GM23338 (cell line): ENCODE data around the gene CCDC186. TPM values are rescaled to one million over a fixed set of nuclear protein-coding genes. Genes with fewer than 3 reads are reported as not detected.

Experiments used
- ATAC-seq: fragments of 200-7000 bp; cut with Tn5 transposase; 3 replicates; pipeline ENCODE4 v1.9.1; 2020
- DNase-seq: peaks from one replicate; pipeline ENCODE4 v3.0.0-alpha.2; 2015; ENCODE audit warnings: low spot score
- H2AFZ ChIP-seq: fragments of 200-600 bp; sonication (generic); 2 replicates; pipeline ENCODE4 v1.8.0; 2016; ENCODE audit warnings: antibody characterized with exemption, mild to moderate bottlenecking, moderate library complexity
- H3F3A ChIP-seq: fragments of 200-600 bp; sonication (generic); replicated peaks from 2 replicates; pipeline ENCODE4 v1.8.0; 2017; ENCODE audit warnings: antibody characterized with exemption, mixed run types, low read depth
- H3K27ac ChIP-seq: fragments of 200-600 bp; sonication (generic); 2 replicates; pipeline ENCODE4 v1.6.1; 2016; ENCODE audit warnings: low read depth
- H3K27me3 ChIP-seq: fragments of 200-600 bp; sonication (generic); 2 replicates; pipeline ENCODE4 v1.8.0; 2016; ENCODE audit warnings: mild to moderate bottlenecking, mixed run types, moderate library complexity; ENCODE audit not compliant: insufficient read depth
- H3K36me3 ChIP-seq: fragments of 200-600 bp; sonication (generic); 2 replicates; pipeline ENCODE4 v1.8.0; 2016; ENCODE audit warnings: mild to moderate bottlenecking; ENCODE audit not compliant: insufficient read depth
- H3K4me1 ChIP-seq: fragments of 200-600 bp; sonication (generic); 2 replicates; pipeline ENCODE4 v1.8.0; 2016; ENCODE audit warnings: mild to moderate bottlenecking, moderate library complexity; ENCODE audit not compliant: insufficient read depth
- H3K4me2 ChIP-seq: fragments of 200-600 bp; sonication (generic); 2 replicates; pipeline ENCODE4 v1.7.1; 2017; ENCODE audit warnings: mixed run types
- H3K4me3 ChIP-seq: fragments of 200-600 bp; sonication (generic); 2 replicates; pipeline ENCODE4 v1.6.1; 2016; ENCODE audit warnings: mixed run types
- H3K79me2 ChIP-seq: fragments of 200-600 bp; sonication (generic); replicated peaks from 2 replicates; pipeline ENCODE4 v1.8.0; 2017; ENCODE audit warnings: mild to moderate bottlenecking; ENCODE audit not compliant: insufficient read depth
- H3K9me2 ChIP-seq: fragments of 200-600 bp; sonication (generic); 2 replicates; pipeline ENCODE4 v1.8.0; 2017; ENCODE audit not compliant: insufficient read depth
- H4K20me1 ChIP-seq: fragments of 200-600 bp; sonication (generic); replicated peaks from 2 replicates; pipeline ENCODE4 v1.8.0; 2017; ENCODE audit warnings: mild to moderate bottlenecking; ENCODE audit not compliant: insufficient read depth
- H3K27ac Mint-ChIP-seq: 2 replicates; pipeline ENCODE4 v1.8.0; 2020; ENCODE audit warnings: inconsistent platforms, mild to moderate bottlenecking, moderate library complexity, mixed read lengths
- H3K27me3 Mint-ChIP-seq: 3 replicates; pipeline ENCODE4 v1.8.0; 2022; ENCODE audit warnings: low read depth, mild to moderate bottlenecking, moderate library complexity, mixed read lengths, inconsistent platforms; ENCODE audit not compliant: insufficient read depth, poor library complexity
- H3K36me3 Mint-ChIP-seq: 3 replicates; pipeline ENCODE4 v1.8.0; 2021; ENCODE audit warnings: low read depth, mild to moderate bottlenecking, inconsistent platforms, moderate library complexity, mixed read lengths
- H3K4me1 Mint-ChIP-seq: 3 replicates; pipeline ENCODE4 v1.8.0; 2020; ENCODE audit warnings: mild to moderate bottlenecking, inconsistent platforms, mixed read lengths
- H3K4me3 Mint-ChIP-seq: 3 replicates; pipeline ENCODE4 v1.8.0; 2021; ENCODE audit warnings: moderate library complexity, mild to moderate bottlenecking, inconsistent platforms, mixed read lengths
- H3K9me3 Mint-ChIP-seq: 3 replicates; pipeline ENCODE4 v1.8.0; 2020; ENCODE audit warnings: moderate library complexity, mild to moderate bottlenecking, inconsistent platforms, mixed read lengths
- CREB1 ChIP-seq: fragments of 250-450 bp; sonication (Bioruptor Pico); IDR thresholded peaks from 2 replicates; pipeline ENCODE4 v1.5.0; 2020; ENCODE audit warnings: low read depth, mild to moderate bottlenecking, moderate library complexity
- EZH2 ChIP-seq: fragments of 200-600 bp; sonication (generic); IDR thresholded peaks from one replicate; pipeline ENCODE4 v1.8.0; 2017; ENCODE audit warnings: antibody characterized with exemption, mild to moderate bottlenecking, low read depth; ENCODE audit not compliant: unreplicated experiment
- EZH2phosphoT487 ChIP-seq: fragments of 200-600 bp; sonication (generic); IDR thresholded peaks from one replicate; pipeline ENCODE4 v1.8.1; 2018; ENCODE audit warnings: antibody characterized with exemption; ENCODE audit not compliant: unreplicated experiment
- JUNB ChIP-seq: IDR thresholded peaks from one replicate; pipeline ENCODE4 v1.6.1; 2016; ENCODE audit warnings: antibody characterized with exemption; ENCODE audit not compliant: unreplicated experiment
- NANOG ChIP-seq: IDR thresholded peaks from 2 replicates; pipeline ENCODE4 v1.6.1; 2016; ENCODE audit warnings: antibody characterized with exemption, borderline replicate concordance
- POLR2AphosphoS5 ChIP-seq: IDR thresholded peaks from 2 replicates; pipeline ENCODE4 v1.6.1; 2016; ENCODE audit warnings: antibody characterized with exemption, low read depth
- STAT1 ChIP-seq: IDR thresholded peaks from one replicate; pipeline ENCODE4 v1.6.1; 2016; ENCODE audit warnings: antibody characterized with exemption; ENCODE audit not compliant: unreplicated experiment
- ZNF114 ChIP-seq: fragments of 250-450 bp; sonication (Bioruptor Pico); IDR thresholded peaks from 2 replicates; pipeline ENCODE4 v1.5.0; 2020; ENCODE audit warnings: mild to moderate bottlenecking, moderate library complexity
- ZNF331 ChIP-seq: fragments of 250-450 bp; sonication (Bioruptor Pico); IDR thresholded peaks from 2 replicates; pipeline ENCODE4 v1.5.0; 2020; ENCODE audit warnings: low read depth, mild to moderate bottlenecking, moderate library complexity
- polyA plus RNA-seq: library from polyadenylated mRNA; unstranded; fragments of >200 nt; fragmentation: Nextera tagmentation; extraction: Ambion mirVana; gene quantifications from 2 replicates; pipeline ENCODE4 v1.2.1, GENCODE V29; 2016
- total RNA-seq: library from RNA; depleted of rRNA; stranded (reverse); fragments of >200 nt; shearing (Covaris generic); gene quantifications from 2 replicates; pipeline ENCODE4 v1.2.3, GENCODE V29; 2014
- TF ChIP-seq, protein P1 (sequence below), 2 experiments: fragments of 200-600 bp in 1 of 2; sonication (generic) in 1 of 2; conservative IDR thresholded peaks; 2 replicates each; pipeline versions ENCODE4 v1.5.1 to v1.6.1; 2016 to 2017; ENCODE audit warnings: antibody characterized with exemption in 2 of 2, low read depth in 2 of 2, mild to moderate bottlenecking in 2 of 2, moderate library complexity in 1 of 2
- TF ChIP-seq, protein P2 (sequence below): fragments of 250-450 bp; sonication (Bioruptor Pico); IDR thresholded peaks from 2 replicates; pipeline ENCODE4 v1.5.0; 2020; ENCODE audit warnings: mild to moderate bottlenecking, moderate library complexity
- TF ChIP-seq, protein P3 (sequence below): IDR thresholded peaks from 2 replicates; pipeline ENCODE4 v1.6.1; 2016; ENCODE audit warnings: antibody characterized with exemption
- TF ChIP-seq, protein P4 (sequence below): IDR thresholded peaks from one replicate; pipeline ENCODE4 v1.6.1; 2018; ENCODE audit warnings: antibody characterized with exemption; ENCODE audit not compliant: unreplicated experiment

CCDC186 gene
- total and polyA plus RNA-seq, 2 experiments from 2014 or later: 24.2 to 50.7 TPM

DNA sequence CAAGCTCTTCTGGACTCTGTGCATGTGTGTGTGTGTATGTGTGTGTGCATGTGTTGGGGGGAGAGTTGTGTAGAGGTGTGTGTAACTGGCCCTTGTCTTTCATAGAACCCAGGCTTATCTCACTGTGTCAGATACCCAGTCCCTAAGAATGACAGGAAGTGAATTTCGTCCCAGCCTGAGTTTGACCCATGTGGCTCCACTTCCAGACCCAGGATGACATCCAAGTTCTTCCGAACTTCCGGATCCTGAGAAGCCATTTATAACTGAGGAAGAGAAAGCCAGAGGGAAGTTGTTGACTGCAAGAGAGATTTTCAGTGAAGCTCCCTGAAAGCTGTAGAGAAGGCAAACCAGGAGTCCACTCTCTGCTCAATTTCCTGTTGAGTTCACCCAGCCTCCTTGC lies 77.1 kb downstream of the CCDC186 start:
- no peak for TF ChIP-seq CREB1 (CRISPR knock-in tag)
- no peak for TF ChIP-seq POLR2AphosphoS5
- TF ChIP-seq, protein P1, sequence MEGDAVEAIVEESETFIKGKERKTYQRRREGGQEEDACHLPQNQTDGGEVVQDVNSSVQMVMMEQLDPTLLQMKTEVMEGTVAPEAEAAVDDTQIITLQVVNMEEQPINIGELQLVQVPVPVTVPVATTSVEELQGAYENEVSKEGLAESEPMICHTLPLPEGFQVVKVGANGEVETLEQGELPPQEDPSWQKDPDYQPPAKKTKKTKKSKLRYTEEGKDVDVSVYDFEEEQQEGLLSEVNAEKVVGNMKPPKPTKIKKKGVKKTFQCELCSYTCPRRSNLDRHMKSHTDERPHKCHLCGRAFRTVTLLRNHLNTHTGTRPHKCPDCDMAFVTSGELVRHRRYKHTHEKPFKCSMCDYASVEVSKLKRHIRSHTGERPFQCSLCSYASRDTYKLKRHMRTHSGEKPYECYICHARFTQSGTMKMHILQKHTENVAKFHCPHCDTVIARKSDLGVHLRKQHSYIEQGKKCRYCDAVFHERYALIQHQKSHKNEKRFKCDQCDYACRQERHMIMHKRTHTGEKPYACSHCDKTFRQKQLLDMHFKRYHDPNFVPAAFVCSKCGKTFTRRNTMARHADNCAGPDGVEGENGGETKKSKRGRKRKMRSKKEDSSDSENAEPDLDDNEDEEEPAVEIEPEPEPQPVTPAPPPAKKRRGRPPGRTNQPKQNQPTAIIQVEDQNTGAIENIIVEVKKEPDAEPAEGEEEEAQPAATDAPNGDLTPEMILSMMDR (conservative IDR thresholded peaks at IDR 0.05; ENCODE audit: low read depth in 2 of 2): no peak
- no peak for TF ChIP-seq ZNF331 (CRISPR knock-in tag)
- TF ChIP-seq, protein P2, sequence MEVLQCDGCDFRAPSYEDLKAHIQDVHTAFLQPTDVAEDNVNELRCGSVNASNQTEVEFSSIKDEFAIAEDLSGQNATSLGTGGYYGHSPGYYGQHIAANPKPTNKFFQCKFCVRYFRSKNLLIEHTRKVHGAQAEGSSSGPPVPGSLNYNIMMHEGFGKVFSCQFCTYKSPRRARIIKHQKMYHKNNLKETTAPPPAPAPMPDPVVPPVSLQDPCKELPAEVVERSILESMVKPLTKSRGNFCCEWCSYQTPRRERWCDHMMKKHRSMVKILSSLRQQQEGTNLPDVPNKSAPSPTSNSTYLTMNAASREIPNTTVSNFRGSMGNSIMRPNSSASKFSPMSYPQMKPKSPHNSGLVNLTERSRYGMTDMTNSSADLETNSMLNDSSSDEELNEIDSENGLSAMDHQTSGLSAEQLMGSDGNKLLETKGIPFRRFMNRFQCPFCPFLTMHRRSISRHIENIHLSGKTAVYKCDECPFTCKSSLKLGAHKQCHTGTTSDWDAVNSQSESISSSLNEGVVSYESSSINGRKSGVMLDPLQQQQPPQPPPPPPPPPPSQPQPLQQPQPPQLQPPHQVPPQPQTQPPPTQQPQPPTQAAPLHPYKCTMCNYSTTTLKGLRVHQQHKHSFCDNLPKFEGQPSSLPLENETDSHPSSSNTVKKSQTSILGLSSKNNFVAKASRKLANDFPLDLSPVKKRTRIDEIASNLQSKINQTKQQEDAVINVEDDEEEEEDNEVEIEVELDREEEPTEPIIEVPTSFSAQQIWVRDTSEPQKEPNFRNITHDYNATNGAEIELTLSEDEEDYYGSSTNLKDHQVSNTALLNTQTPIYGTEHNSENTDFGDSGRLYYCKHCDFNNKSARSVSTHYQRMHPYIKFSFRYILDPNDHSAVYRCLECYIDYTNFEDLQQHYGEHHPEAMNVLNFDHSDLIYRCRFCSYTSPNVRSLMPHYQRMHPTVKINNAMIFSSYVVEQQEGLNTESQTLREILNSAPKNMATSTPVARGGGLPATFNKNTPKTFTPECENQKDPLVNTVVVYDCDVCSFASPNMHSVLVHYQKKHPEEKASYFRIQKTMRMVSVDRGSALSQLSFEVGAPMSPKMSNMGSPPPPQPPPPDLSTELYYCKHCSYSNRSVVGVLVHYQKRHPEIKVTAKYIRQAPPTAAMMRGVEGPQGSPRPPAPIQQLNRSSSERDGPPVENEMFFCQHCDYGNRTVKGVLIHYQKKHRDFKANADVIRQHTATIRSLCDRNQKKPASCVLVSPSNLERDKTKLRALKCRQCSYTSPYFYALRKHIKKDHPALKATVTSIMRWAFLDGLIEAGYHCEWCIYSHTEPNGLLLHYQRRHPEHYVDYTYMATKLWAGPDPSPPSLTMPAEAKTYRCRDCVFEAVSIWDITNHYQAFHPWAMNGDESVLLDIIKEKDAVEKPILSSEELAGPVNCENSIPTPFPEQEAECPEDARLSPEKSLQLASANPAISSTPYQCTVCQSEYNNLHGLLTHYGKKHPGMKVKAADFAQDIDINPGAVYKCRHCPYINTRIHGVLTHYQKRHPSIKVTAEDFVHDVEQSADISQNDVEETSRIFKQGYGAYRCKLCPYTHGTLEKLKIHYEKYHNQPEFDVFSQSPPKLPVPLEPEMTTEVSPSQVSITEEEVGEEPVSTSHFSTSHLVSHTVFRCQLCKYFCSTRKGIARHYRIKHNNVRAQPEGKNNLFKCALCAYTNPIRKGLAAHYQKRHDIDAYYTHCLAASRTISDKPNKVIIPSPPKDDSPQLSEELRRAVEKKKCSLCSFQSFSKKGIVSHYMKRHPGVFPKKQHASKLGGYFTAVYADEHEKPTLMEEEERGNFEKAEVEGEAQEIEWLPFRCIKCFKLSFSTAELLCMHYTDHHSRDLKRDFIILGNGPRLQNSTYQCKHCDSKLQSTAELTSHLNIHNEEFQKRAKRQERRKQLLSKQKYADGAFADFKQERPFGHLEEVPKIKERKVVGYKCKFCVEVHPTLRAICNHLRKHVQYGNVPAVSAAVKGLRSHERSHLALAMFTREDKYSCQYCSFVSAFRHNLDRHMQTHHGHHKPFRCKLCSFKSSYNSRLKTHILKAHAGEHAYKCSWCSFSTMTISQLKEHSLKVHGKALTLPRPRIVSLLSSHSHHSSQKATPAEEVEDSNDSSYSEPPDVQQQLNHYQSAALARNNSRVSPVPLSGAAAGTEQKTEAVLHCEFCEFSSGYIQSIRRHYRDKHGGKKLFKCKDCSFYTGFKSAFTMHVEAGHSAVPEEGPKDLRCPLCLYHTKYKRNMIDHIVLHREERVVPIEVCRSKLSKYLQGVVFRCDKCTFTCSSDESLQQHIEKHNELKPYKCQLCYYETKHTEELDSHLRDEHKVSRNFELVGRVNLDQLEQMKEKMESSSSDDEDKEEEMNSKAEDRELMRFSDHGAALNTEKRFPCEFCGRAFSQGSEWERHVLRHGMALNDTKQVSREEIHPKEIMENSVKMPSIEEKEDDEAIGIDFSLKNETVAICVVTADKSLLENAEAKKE (CRISPR knock-in tag): no peak
- TF ChIP-seq, protein P3, sequence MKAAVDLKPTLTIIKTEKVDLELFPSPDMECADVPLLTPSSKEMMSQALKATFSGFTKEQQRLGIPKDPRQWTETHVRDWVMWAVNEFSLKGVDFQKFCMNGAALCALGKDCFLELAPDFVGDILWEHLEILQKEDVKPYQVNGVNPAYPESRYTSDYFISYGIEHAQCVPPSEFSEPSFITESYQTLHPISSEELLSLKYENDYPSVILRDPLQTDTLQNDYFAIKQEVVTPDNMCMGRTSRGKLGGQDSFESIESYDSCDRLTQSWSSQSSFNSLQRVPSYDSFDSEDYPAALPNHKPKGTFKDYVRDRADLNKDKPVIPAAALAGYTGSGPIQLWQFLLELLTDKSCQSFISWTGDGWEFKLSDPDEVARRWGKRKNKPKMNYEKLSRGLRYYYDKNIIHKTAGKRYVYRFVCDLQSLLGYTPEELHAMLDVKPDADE: no peak
- no peak for TF ChIP-seq STAT1
- TF ChIP-seq, protein P4, sequence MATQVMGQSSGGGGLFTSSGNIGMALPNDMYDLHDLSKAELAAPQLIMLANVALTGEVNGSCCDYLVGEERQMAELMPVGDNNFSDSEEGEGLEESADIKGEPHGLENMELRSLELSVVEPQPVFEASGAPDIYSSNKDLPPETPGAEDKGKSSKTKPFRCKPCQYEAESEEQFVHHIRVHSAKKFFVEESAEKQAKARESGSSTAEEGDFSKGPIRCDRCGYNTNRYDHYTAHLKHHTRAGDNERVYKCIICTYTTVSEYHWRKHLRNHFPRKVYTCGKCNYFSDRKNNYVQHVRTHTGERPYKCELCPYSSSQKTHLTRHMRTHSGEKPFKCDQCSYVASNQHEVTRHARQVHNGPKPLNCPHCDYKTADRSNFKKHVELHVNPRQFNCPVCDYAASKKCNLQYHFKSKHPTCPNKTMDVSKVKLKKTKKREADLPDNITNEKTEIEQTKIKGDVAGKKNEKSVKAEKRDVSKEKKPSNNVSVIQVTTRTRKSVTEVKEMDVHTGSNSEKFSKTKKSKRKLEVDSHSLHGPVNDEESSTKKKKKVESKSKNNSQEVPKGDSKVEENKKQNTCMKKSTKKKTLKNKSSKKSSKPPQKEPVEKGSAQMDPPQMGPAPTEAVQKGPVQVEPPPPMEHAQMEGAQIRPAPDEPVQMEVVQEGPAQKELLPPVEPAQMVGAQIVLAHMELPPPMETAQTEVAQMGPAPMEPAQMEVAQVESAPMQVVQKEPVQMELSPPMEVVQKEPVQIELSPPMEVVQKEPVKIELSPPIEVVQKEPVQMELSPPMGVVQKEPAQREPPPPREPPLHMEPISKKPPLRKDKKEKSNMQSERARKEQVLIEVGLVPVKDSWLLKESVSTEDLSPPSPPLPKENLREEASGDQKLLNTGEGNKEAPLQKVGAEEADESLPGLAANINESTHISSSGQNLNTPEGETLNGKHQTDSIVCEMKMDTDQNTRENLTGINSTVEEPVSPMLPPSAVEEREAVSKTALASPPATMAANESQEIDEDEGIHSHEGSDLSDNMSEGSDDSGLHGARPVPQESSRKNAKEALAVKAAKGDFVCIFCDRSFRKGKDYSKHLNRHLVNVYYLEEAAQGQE: no peak
- no peak for TF ChIP-seq EZH2phosphoT487
- TF ChIP-seq EZH2: no peak
- TF ChIP-seq JUNB: no peak
- TF ChIP-seq ZNF114: no peak
- no peak for TF ChIP-seq NANOG
- DNase-seq (no peak), ATAC-seq (no peak)
- Histone ChIP-seq H3K9me2 (no peaks in the 10 kb centered on the region), H4K20me1 (no peaks in the 10 kb centered on the region), H3K36me3 (no peaks in the 10 kb centered on the region), H3K4me1 (peaks cover 4% of the 10 kb centered on the region; the same call in 1 of the 2 replicates), H3K4me3 (no peak overlapping the region), H3F3A (no peaks in the 10 kb centered on the region), H3K27ac (no peak overlapping the region), H3K79me2 (no peaks in the 10 kb centered on the region), H3K4me2 (no peak overlapping the region), H2AFZ (no peak overlapping the region), H3K27me3 (peaks cover 19% of the 10 kb centered on the region)
- no peak overlapping the region for H3K4me3 Mint-ChIP-seq
- H3K27me3 Mint-ChIP-seq: peaks cover 27% of the 10 kb centered on the region
- H3K9me3 Mint-ChIP-seq: no peaks in the 10 kb centered on the region; the same call in 2 of the 3 replicates
- peaks cover 8% of the 10 kb centered on the region for H3K4me1 Mint-ChIP-seq
- no peak overlapping the region for H3K27ac Mint-ChIP-seq
- no peaks in the 10 kb centered on the region; the same call in 2 of the 3 replicates for H3K36me3 Mint-ChIP-seq
